H9 (cell line): ENCODE results near the gene E4F1. TPM values are rescaled to one million over a fixed set of nuclear protein-coding genes. Genes with fewer than 3 reads are reported as not detected.

Experiments
- DNase-seq: peaks from one replicate; pipeline ENCODE4 v3.0.0-alpha.2; 2017
- H2AFZ ChIP-seq: one replicate; pipeline ENCODE4 v1.6.1; 2013; ENCODE audit warnings: mild to moderate bottlenecking, low read length, control low read depth, moderate library complexity
- H2AK5ac ChIP-seq: 2 replicates; pipeline ENCODE4 v1.6.1; 2013; ENCODE audit warnings: low read length, control low read depth, mixed read lengths; ENCODE audit not compliant: insufficient read length
- H2BK120ac ChIP-seq: one replicate; pipeline ENCODE4 v1.6.1; 2013; ENCODE audit warnings: low read depth, mild to moderate bottlenecking, low read length, control low read depth, inconsistent platforms; ENCODE audit not compliant: poor library complexity, severe bottlenecking
- H2BK12ac ChIP-seq: 2 replicates; pipeline ENCODE4 v1.6.1; 2013; ENCODE audit warnings: low read length, control low read depth, mixed read lengths, low read depth; ENCODE audit not compliant: insufficient read length
- H2BK15ac ChIP-seq: 2 replicates; pipeline ENCODE4 v1.6.1; 2013; ENCODE audit warnings: low read depth, low read length, control low read depth
- H2BK20ac ChIP-seq: one replicate; pipeline ENCODE4 v1.6.1; 2013; ENCODE audit warnings: low read depth, mild to moderate bottlenecking, low read length, control low read depth, inconsistent platforms; ENCODE audit not compliant: poor library complexity, severe bottlenecking
- H2BK5ac ChIP-seq: 2 replicates; pipeline ENCODE4 v1.6.1; 2013; ENCODE audit warnings: low read length, control low read depth, mixed read lengths; ENCODE audit not compliant: insufficient read length
- H3K14ac ChIP-seq: 2 replicates; pipeline ENCODE4 v1.6.1; 2013; ENCODE audit warnings: low read length, control low read depth; ENCODE audit not compliant: insufficient read depth
- H3K18ac ChIP-seq: 2 replicates; pipeline ENCODE4 v1.6.1; 2013; ENCODE audit warnings: low read depth, mild to moderate bottlenecking, mixed read lengths, low read length, control low read depth; ENCODE audit not compliant: insufficient read length
- H3K23ac ChIP-seq: 2 replicates; pipeline ENCODE4 v1.6.1; 2013; ENCODE audit warnings: low read length, control low read depth, mixed read lengths, low read depth; ENCODE audit not compliant: insufficient read length
- H3K23me2 ChIP-seq: 2 replicates; pipeline ENCODE4 v1.6.1; 2013; ENCODE audit warnings: low read depth, mild to moderate bottlenecking, mixed read lengths, low read length, control low read depth; ENCODE audit not compliant: insufficient read length, poor library complexity, severe bottlenecking
- H3K27ac ChIP-seq: 2 replicates; pipeline ENCODE4 v1.5.1; 2013; ENCODE audit warnings: low read length, control low read depth, mixed read lengths, low read depth; ENCODE audit not compliant: insufficient read length
- H3K27me3 ChIP-seq: 2 replicates; pipeline ENCODE4 v1.6.1; 2013; ENCODE audit warnings: low read length, control low read depth, inconsistent platforms; ENCODE audit not compliant: insufficient read depth
- H3K4ac ChIP-seq: 2 replicates; pipeline ENCODE4 v1.6.1; 2013; ENCODE audit warnings: low read depth, mild to moderate bottlenecking, control low read depth, inconsistent platforms, low read length, moderate library complexity
- H3K4me1 ChIP-seq: 2 replicates; pipeline ENCODE4 v1.6.1; 2013; ENCODE audit warnings: low read length, control low read depth, inconsistent platforms; ENCODE audit not compliant: insufficient read depth
- H3K4me2 ChIP-seq: 2 replicates; pipeline ENCODE4 v1.6.1; 2013; ENCODE audit warnings: low read length, control low read depth, mixed read lengths; ENCODE audit not compliant: insufficient read length, insufficient read depth
- H3K56ac ChIP-seq: 2 replicates; pipeline ENCODE4 v1.6.1; 2013; ENCODE audit warnings: low read depth, mild to moderate bottlenecking, mixed read lengths, low read length, control low read depth; ENCODE audit not compliant: insufficient read length
- H3K79me1 ChIP-seq: 2 replicates; pipeline ENCODE4 v1.6.1; 2013; ENCODE audit warnings: low read depth, mild to moderate bottlenecking, moderate library complexity, low read length, control low read depth, inconsistent platforms; ENCODE audit not compliant: insufficient read depth, poor library complexity, severe bottlenecking
- H3K79me2 ChIP-seq: 2 replicates; pipeline ENCODE4 v1.6.1; 2013; ENCODE audit warnings: low read length, control low read depth, inconsistent platforms; ENCODE audit not compliant: insufficient read depth
- H3K9ac ChIP-seq: 2 replicates; pipeline ENCODE4 v1.6.1; 2013; ENCODE audit warnings: low read length, control low read depth, mixed read lengths; ENCODE audit not compliant: insufficient read length; ENCODE audit errors: extremely low read depth
- H3K9me3 ChIP-seq: one replicate; pipeline ENCODE4 v1.6.1; 2013; ENCODE audit warnings: low read depth, low read length, inconsistent platforms; ENCODE audit not compliant: control insufficient read depth
- H3T11ph ChIP-seq: one replicate; pipeline ENCODE4 v1.6.1; 2013; ENCODE audit warnings: mild to moderate bottlenecking, low read length, control low read depth, inconsistent platforms
- H4K20me1 ChIP-seq: one replicate; pipeline ENCODE4 v1.6.1; 2013; ENCODE audit not compliant: control insufficient read depth, insufficient read length, insufficient read depth
- H4K5ac ChIP-seq: 2 replicates; pipeline ENCODE4 v1.6.1; 2013; ENCODE audit warnings: low read depth, mild to moderate bottlenecking, mixed read lengths, low read length, control low read depth; ENCODE audit not compliant: insufficient read length
- H4K8ac ChIP-seq: replicated peaks from 2 replicates; pipeline ENCODE4 v1.6.1; 2013; ENCODE audit warnings: low read length, control low read depth, mixed read lengths, low read depth; ENCODE audit not compliant: insufficient read length
- H4K91ac ChIP-seq: 2 replicates; pipeline ENCODE4 v1.6.1; 2013; ENCODE audit warnings: low read depth, mild to moderate bottlenecking, moderate library complexity, mixed read lengths, low read length, control low read depth; ENCODE audit not compliant: insufficient read length
- H3K27ac Mint-ChIP-seq, 3 experiments: 2 replicates in 2 of 3; 3 replicates in 1 of 3; pipeline ENCODE4 v1.8.0; 2020 to 2021; ENCODE audit warnings: mixed read lengths in 3 of 3, mild to moderate bottlenecking in 1 of 3, moderate library complexity in 1 of 3
- H3K27me3 Mint-ChIP-seq: 2 replicates; pipeline ENCODE4 v1.8.0; 2021; ENCODE audit warnings: low read depth, mild to moderate bottlenecking, moderate library complexity, mixed read lengths
- H3K36me3 Mint-ChIP-seq, 3 experiments: 2 replicates in 2 of 3; 3 replicates in 1 of 3; pipeline ENCODE4 v1.8.0; 2020 to 2021; ENCODE audit warnings: low read depth in 3 of 3, mixed read lengths in 3 of 3; ENCODE audit not compliant: insufficient read depth in 1 of 3
- H3K4me1 Mint-ChIP-seq, 2 experiments: 2 replicates each; pipeline ENCODE4 v1.8.0; 2020; ENCODE audit warnings: mixed read lengths in 2 of 2
- H3K4me3 Mint-ChIP-seq, 2 experiments: 2 replicates in 1 of 2; 3 replicates in 1 of 2; pipeline ENCODE4 v1.8.0; 2020 to 2021; ENCODE audit warnings: mild to moderate bottlenecking in 2 of 2, mixed read lengths in 2 of 2, moderate library complexity in 1 of 2
- H3K9me3 Mint-ChIP-seq, 2 experiments: 2 replicates in 1 of 2; 3 replicates in 1 of 2; pipeline ENCODE4 v1.8.0; 2020; ENCODE audit warnings: mild to moderate bottlenecking in 2 of 2, mixed read lengths in 2 of 2, moderate library complexity in 1 of 2
- CTCF ChIP-seq: fragments of 200-600 bp; sonication (generic); conservative IDR thresholded peaks from 3 replicates; pipeline ENCODE4 v1.8.0; 2021; ENCODE audit warnings: antibody characterized with exemption, mild to moderate bottlenecking
- WGBS: extraction: QIAGEN DNeasy Blood & Tissue Kit; methylation state at CpG from one replicate; pipeline ENCODE4 v1.1.7; 2013; ENCODE audit warnings: missing lambda C conversion rate, low lambda C conversion rate, mixed read lengths; ENCODE audit not compliant: insufficient read length; ENCODE audit errors: extremely low coverage; 5-methylcytosine and 5-hydroxymethylcytosine counted together
- total RNA-seq: library from RNA; stranded (reverse); gene quantifications from 2 replicates; pipeline ENCODE4 v1.2.1, GENCODE V29; 2021

The E4F1 gene
- total RNA-seq, 1 experiment from 2014 or later = 35.9 TPM

DNA sequence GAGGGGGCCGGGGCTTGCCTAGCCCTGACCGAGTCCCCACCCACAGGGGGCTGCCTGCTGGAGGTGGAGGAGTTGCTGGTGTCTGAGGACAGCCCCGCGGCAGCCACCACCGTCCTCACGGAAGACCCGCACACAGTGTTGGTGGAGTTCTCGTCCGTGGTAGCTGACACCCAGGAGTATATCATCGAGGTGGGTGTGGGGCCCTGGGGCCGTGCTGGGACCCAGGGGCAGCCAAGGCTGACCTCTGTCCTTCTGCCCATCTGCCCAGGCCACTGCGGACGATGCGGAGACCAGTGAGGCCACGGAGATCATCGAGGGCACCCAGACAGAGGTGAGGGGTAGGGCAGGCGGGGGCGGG, 11.4 kb downstream of the E4F1 start:
- no peak overlapping the region for H2BK5ac ChIP-seq
- H3K23ac ChIP-seq = no peak overlapping the region
- peaks cover 13% of the 10 kb centered on the region for H3K23me2 ChIP-seq
- no peak overlapping the region for H4K91ac ChIP-seq
- H2AFZ ChIP-seq = no peak overlapping the region
- no peaks in the 10 kb centered on the region for H4K20me1 ChIP-seq
- no peak overlapping the region for H3K14ac ChIP-seq
- TF ChIP-seq CTCF = no peak
- no peak overlapping the region for H3K27ac ChIP-seq
- no peak overlapping the region for H3K18ac ChIP-seq
- H3K27me3 Mint-ChIP-seq = peaks cover 16% of the 10 kb centered on the region
- H3K9me3 Mint-ChIP-seq = no peaks in the 10 kb centered on the region
- H3K56ac ChIP-seq = no peak overlapping the region
- peaks cover 2 to 27% (median 13%) of the 10 kb centered on the region in 3 experiments; a peak in 6 of 7 replicates for H3K36me3 Mint-ChIP-seq
- H3K79me2 ChIP-seq = no peaks in the 10 kb centered on the region
- no peaks in the 10 kb centered on the region for H3K9me3 ChIP-seq
- H3K4me1 Mint-ChIP-seq = peaks cover 0 to 3% of the 10 kb centered on the region in 2 experiments; a peak in 1 of 4 replicates
- no peak overlapping the region for H2AK5ac ChIP-seq
- no peak overlapping the region for H2BK120ac ChIP-seq
- H3K27ac Mint-ChIP-seq = no peak overlapping the region; a peak in 1 of 7 replicates
- no peak overlapping the region for H2BK12ac ChIP-seq
- no peak overlapping the region for H3K4me3 Mint-ChIP-seq
- H3K4ac ChIP-seq = no peak overlapping the region
- DNase-seq = no peak
- H2BK15ac ChIP-seq = no peak overlapping the region
- H3K79me1 ChIP-seq = no peaks in the 10 kb centered on the region
- H3K4me2 ChIP-seq = no peak overlapping the region
- H2BK20ac ChIP-seq = no peak overlapping the region
- no peak overlapping the region for H4K8ac ChIP-seq
- no peak overlapping the region for H3K9ac ChIP-seq
- no peak overlapping the region for H3T11ph ChIP-seq
- no peaks in the 10 kb centered on the region for H3K4me1 ChIP-seq
- H3K27me3 ChIP-seq = peaks cover 2% of the 10 kb centered on the region; the same call in 1 of the 2 replicates
- no peak overlapping the region for H4K5ac ChIP-seq
- WGBS = no CpG with 5 or more reads among the region's 18 CpGs
